Measurements from ENCODE around the gene RPL22.
A peak's percentile ranks its signal among the peaks of the same experiment; 100 is the strongest.

Gene RPL22

DNA sequence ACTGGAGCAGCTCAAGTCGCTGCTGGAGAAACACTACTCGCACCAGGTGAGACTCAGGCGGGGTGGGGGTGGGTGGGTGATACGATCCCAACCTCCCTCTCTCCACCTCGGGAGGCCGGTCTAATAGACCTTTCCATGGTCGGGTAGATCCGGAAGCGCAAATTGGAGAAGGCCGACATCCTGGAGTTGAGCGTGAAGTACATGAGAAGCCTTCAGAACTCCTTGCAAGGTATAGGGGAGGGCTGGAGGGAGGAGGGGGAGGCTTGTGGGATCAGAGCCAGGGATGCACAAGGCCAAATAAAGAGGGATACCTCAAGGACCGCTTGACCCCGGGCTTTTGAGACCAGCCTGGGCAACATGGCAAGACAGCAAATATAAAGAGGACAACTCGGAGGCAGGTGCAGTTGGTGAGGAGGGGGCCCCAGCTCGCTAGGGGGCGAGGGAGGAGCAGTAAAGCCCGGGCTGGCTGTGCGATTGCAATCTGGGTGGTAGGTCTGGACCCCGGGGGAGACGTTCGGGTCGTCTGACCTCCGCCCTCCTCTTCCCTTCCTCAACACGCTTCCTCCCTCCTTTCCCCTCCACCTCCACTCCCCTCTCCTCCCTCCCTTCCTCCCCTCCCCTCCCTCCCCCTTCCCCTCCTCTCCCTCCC is 45.1 kb upstream of the RPL22 start:
- DNase-seq (ENCODE audit: low read depth), result no peak
- TF ChIP-seq, protein P1, sequence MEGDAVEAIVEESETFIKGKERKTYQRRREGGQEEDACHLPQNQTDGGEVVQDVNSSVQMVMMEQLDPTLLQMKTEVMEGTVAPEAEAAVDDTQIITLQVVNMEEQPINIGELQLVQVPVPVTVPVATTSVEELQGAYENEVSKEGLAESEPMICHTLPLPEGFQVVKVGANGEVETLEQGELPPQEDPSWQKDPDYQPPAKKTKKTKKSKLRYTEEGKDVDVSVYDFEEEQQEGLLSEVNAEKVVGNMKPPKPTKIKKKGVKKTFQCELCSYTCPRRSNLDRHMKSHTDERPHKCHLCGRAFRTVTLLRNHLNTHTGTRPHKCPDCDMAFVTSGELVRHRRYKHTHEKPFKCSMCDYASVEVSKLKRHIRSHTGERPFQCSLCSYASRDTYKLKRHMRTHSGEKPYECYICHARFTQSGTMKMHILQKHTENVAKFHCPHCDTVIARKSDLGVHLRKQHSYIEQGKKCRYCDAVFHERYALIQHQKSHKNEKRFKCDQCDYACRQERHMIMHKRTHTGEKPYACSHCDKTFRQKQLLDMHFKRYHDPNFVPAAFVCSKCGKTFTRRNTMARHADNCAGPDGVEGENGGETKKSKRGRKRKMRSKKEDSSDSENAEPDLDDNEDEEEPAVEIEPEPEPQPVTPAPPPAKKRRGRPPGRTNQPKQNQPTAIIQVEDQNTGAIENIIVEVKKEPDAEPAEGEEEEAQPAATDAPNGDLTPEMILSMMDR (conservative IDR thresholded peaks at IDR 0.05; ENCODE audit: low read length), result no peak
- no peak overlapping the region for H3K4me3 ChIP-seq (ENCODE audit: low read length)

DNA sequence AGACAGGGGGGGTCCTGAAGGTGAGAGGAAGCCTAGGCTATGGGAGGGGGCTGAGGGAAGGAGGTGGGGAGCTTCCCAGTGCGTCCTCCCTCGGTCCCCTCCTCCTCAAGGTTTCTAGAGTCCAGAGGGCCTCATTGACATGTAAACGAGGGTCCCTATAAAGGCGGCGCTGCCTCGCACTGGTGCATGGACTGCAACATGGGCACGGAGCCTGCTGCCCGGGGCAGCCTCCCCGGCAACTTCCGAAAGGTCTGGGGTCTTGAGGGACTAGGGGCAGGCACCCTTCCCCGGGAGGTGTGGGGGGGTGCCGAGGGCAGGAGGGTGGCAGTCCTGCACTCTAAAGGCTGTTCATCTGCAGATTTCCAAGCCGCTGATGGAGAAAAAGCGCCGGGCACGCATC is 44.6 kb upstream of the RPL22 start, which contains the start of gene HES3:
HES3 (plus strand) TSS at position 187 of the 400 bp plus-strand sequence; CDS start at position 374, 187 bp downstream.
- H3K4me3 ChIP-seq (ENCODE audit: low read length), result no peak within 1 kb of the TSS
- DNase-seq (ENCODE audit: low read depth), result no peak
- TF ChIP-seq, protein P1 (conservative IDR thresholded peaks at IDR 0.05; ENCODE audit: low read length), result no peak

DNA sequence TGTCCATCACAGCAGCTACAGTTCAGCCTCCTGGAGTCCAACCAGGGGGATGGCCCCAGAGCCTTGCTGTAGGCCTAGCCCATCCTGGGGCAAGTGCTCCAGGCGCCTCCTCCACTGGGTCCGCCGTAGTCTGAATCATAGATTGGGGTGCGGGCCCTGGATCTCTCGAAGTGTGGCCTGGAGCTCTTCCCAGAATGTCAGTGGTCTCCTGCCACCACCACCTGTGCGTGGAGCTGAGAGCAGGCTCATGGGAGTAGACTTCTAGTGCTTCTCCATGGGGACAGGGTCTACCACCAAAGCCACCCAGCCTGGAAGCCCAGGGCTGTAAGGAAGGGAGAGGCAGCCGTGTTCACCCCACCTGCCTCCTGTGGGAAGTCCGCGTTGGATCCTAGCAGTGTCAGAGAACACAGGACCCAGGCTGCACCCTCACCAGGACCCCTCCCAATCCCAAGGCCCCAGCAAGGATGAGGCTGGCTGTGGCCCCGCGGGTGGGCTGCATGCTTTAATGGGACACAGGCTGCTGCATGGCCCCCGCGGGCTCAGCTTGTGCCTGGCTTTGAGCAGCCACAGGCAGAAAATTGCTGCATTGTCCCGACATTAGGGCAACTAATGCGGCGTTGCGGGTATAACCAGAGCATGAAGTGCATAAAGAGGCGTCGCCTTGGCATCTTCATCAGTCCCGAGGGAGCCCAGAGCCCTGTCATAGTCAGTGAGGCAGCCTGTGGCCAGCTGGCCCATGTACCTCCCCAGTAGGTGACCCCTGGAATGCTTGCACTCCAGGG is 43.8 kb upstream of the RPL22 start:
- no peak overlapping the region for H3K4me3 ChIP-seq (ENCODE audit: low read length)
- TF ChIP-seq, protein P1 (conservative IDR thresholded peaks at IDR 0.05; ENCODE audit: low read length), result no peak
- no peak for DNase-seq (ENCODE audit: low read depth)

DNA sequence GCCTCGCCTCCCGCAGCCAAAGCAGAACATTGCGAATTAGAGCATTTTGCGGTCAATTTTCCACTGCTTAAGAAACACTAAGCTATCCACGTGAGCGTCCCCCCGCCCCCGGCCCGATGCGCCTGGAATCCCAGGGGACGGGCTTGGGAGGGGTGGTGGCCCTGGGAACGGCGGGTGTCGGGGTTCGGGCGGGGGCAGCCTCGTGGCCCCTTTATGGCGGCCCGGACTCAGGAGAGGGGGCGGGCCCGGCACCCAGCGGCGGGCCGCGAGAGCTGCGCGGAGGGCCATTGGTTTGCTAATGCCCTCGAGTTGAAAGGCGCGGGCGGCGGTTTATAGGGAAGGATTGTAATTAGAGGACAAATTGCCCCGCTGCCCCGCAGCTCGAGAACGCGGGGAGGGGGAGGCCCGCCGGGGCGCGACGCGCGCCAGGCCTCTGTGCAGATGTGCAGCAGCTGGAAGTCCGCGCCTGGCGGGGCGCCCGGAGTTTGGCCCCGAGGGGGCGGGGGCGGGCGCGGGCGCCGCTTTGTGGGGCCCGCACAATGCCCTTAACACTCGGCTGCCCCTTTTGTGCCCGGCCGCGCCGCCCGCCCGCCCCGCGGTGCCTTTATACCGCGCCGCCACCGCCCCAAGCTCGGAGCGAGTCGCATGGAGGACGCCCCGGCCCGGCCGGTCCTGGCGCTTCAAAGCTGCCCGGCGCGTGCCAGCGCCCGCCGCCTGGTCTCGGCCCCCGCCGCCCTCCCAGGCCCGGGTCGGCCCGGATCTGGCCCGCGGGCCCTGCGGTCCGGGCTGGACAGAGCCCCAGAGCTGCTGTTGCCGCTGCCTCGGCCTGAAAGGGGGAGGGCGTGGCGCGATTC is 42.7 kb upstream of the RPL22 start:
- TF ChIP-seq, protein P1 (conservative IDR thresholded peaks at IDR 0.05; ENCODE audit: low read length), result no peak
- H3K4me3 ChIP-seq (ENCODE audit: low read length), result no peak overlapping the region
- no peak for DNase-seq (ENCODE audit: low read depth)

DNA sequence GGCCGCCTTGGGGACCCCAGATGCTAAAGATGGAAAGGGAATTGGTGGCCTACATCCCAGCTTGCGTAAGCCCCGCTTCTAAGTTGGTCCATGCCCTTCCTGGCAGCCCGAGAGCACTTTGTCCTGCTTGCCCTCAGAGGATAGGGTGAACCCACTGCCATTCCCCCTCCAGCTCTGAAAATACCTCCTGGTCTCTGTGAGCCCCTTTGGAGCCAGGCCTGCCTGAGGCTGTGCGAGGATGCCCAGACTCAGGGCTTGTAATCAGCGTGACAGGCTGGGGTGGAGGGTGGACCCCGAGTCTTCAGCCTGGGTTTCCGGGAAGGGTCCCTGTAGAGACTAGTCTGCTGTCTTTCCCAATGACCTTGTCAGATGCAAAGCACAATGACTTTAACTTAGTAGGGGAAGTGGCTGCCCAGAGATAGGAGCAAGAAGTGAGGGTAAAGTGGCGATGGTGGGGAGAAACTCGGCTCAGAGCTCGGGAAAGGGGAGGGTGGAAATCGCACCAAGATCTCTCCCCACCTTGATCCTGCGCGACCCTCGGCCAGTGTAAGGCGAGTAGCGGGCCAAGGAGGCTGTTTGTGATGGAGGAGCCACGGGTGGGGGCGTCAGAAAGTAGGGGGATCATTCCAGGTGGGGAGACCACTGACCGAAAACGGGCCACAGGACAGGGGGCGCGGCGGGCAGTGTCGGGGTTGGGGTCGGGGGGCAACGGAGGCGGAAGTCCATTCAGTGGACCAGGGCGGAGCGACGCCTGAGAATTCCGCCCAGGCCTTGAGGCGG is 41.9 kb upstream of the RPL22 start:
- no peak overlapping the region for H3K4me3 ChIP-seq (ENCODE audit: low read length)
- DNase-seq (ENCODE audit: low read depth), result no peak
- TF ChIP-seq, protein P1 (conservative IDR thresholded peaks at IDR 0.05; ENCODE audit: low read length), result no peak

DNA sequence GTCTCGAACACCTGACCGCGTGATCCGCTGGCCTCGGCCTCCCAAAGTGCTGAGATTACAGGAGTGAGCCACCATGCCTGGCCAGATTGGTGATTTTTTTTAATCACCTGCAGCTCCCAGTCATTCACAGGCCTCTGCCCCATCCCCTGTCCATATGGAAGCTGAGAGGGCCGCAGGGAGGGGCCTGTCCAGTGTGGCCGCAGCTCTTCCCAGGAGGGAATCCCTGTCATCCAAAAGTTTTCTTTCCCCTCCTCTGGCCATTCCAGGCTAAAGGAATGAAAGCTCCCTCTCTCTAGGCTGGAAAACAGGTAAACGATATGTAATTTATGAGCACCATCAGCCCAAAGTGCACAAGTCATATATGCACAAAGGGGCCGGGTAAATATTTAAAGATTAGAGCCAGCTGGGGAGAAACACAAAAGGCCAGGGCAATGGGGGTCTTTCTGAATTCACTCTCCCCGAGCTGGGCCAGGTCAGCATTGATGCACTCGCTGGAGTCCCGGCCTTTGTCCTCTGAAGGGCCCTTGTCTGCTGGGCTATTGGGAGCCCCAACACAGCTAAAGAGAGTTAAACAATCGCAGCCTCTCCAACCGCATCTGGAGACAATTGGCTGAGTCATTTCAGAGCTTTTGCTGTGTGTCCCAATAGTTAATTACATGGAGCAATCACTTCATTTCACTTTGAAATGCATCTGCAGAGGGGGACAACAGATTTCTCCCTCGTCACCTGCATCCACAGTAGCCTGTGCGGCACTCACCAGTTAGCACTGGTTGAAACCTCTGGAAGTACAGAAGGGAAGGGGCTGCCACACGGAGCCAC is 40.8 kb upstream of the RPL22 start:
- H3K4me3 ChIP-seq (ENCODE audit: low read length), result no peak overlapping the region
- TF ChIP-seq, protein P1 (conservative IDR thresholded peaks at IDR 0.05; ENCODE audit: low read length), result no peak
- DNase-seq (ENCODE audit: low read depth), result peak; percentile 77

All from AG10803 (cell line).